ENCODE measurements around the gene COL8A1. TPM values are rescaled to one million over a fixed set of nuclear protein-coding genes. Genes with fewer than 3 reads are reported as not detected.

Gene COL8A1
- total and polyA plus RNA-seq, 8 donors, result 0.24 to 10.1 (median 0.59) TPM

DNA sequence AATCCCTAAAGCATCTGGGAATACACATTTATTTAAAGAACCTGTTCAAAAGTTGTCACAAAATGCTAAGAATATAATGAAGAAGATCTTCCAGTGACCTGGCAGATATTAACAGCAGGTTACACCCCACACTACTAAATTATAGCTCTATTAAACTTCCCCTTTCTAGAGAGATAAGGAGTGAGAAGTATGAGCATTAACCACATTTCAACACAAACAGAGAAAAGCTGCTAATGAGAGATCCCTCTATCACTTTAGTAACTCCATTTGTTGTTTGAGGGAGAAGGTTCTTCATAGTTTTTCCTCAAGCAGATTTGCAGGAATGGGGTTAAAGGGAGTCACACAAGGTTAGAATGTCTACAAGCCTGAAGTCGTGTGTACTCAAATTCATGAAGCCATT is 3.6 kb downstream of the COL8A1 start:
- Histone ChIP-seq H3K27ac (no peak overlapping the region), H3K4me1 (peaks cover 0 to 9% (median 5%) of the 10 kb centered on the region in 3 donors), H3K4me3 (no peak overlapping the region), H3K9me3 (no peaks in the 10 kb centered on the region), H3K27me3 (peaks cover 0 to 17% (median 3%) of the 10 kb centered on the region in 4 donors), H3K36me3 (no peaks in the 10 kb centered on the region)
- no peak for ATAC-seq
- TF ChIP-seq, protein P1, sequence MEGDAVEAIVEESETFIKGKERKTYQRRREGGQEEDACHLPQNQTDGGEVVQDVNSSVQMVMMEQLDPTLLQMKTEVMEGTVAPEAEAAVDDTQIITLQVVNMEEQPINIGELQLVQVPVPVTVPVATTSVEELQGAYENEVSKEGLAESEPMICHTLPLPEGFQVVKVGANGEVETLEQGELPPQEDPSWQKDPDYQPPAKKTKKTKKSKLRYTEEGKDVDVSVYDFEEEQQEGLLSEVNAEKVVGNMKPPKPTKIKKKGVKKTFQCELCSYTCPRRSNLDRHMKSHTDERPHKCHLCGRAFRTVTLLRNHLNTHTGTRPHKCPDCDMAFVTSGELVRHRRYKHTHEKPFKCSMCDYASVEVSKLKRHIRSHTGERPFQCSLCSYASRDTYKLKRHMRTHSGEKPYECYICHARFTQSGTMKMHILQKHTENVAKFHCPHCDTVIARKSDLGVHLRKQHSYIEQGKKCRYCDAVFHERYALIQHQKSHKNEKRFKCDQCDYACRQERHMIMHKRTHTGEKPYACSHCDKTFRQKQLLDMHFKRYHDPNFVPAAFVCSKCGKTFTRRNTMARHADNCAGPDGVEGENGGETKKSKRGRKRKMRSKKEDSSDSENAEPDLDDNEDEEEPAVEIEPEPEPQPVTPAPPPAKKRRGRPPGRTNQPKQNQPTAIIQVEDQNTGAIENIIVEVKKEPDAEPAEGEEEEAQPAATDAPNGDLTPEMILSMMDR (IDR thresholded peaks at IDR 0.05), result no peak
- no peak for FAIRE-seq
- 20 to 33% methylated on average over 1 of the region's 1 CpG for WGBS, 2 donors
- no peak for DNase-seq
- intact Hi-C loops (cut with DNase I), result no loop called here

DNA sequence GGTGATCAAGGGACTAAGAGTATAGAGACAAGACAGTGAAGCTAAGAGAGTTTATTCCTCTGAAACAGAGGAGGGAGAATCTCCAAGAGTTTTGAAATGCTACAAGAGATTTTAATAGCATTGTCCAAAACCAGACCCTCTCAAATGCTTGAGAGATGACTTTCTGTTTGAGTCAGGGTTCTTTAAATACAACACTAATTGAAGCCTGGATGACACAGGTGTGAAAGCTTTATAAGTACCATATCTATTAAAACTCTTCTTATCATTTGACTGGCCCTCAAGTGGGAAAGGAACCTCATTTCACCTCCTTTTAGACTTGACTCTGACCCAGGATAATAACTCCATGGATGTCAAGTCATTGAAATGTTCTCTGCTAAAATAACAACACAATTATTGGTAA is 5.6 kb downstream of the COL8A1 start:
- DNase-seq (no peak), FAIRE-seq (no peak), ATAC-seq (no peak)
- Histone ChIP-seq H3K27ac (no peak overlapping the region), H3K36me3 (no peaks in the 10 kb centered on the region), H3K4me1 (no peaks in the 10 kb centered on the region), H3K4me3 (no peak overlapping the region), H3K27me3 (peaks cover 0 to 7% (median 3%) of the 10 kb centered on the region in 4 donors), H3K9me3 (no peaks in the 10 kb centered on the region)
- TF ChIP-seq, protein P1 (IDR thresholded peaks at IDR 0.05), result no peak
- intact Hi-C loops (cut with DNase I), result no loop called here

DNA sequence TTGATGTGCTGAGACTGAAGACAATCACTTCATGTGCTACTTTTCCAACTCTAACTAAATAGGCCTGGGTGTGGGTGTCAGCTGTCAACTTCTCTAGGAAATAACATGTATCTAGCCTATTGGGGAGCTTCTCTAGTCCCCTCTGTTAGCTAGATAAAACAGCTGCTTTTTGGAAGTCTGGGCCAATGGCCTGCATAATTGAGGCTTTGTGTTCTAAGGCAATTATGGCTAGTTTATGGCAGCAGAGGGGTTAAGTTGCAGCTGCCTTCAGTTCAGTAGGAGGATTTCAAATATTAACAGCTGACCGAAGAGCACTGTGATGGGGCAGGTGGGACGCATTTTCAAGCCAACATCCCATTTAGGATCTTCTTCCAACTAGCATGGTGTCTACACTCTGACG is 6.4 kb downstream of the COL8A1 start:
- Histone ChIP-seq H3K27me3 (peaks cover 0 to 7% (median 3%) of the 10 kb centered on the region in 4 donors), H3K4me3 (no peak overlapping the region), H3K27ac (no peak overlapping the region), H3K9me3 (no peaks in the 10 kb centered on the region), H3K36me3 (no peaks in the 10 kb centered on the region), H3K4me1 (no peaks in the 10 kb centered on the region)
- intact Hi-C loops (cut with DNase I), result no loop called here
- ATAC-seq (no peak), FAIRE-seq (no peak), DNase-seq (no peak)
- TF ChIP-seq, protein P1 (IDR thresholded peaks at IDR 0.05), result no peak
- WGBS, 2 donors, result 64 to 78% methylated on average over 3 of the region's 3 CpGs

DNA sequence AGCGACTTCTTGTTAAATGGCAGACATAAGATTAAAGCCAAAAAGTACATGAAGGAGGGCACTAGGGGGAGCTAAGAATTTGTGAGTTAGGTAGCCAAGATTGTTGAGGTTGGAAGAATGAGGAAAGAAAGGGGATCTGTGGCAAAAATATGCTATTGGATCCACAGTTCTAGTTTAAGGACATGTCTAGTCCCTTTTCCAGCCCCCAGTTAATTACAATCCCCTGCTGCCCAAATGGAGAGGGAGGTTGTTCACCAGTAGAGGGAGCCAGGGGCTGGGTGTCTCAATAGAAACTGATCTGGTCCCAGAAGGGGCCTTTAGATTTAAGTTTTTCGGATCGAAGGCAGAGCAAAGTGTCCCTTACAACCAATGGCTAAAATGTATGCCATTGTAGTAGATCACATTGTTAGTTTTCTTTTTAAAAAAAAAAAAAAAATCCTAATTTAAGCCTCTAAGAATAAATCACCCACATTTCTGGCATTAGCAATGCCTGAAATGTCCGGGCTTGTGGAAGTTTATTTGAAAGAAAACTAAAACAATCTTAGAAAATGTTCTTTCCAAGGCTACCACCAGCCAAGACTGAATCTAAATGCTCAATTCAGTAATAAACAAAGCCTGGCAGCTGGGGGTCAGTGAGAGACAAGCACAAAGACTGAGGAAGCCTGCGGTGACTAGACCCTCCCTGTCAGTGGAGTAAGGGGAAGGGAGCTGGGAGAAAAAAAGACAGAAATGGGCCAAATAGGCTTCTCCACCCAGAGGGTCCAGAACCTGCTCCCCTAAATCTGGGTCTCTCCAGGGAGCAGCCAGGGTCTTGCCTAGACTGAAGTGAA is 7.1 kb downstream of the COL8A1 start:
- Histone ChIP-seq H3K36me3 (no peaks in the 10 kb centered on the region), H3K4me3 (no peak overlapping the region), H3K27ac (no peak overlapping the region), H3K4me1 (no peaks in the 10 kb centered on the region), H3K27me3 (peaks cover 0 to 7% (median 3%) of the 10 kb centered on the region in 4 donors), H3K9me3 (no peaks in the 10 kb centered on the region)
- FAIRE-seq (no peak), DNase-seq (no peak), ATAC-seq (peak in 1 of 4 donors; percentile 19)
- TF ChIP-seq, protein P1 (IDR thresholded peaks at IDR 0.05), result peak in 1 of 4 donors; percentile 18
- intact Hi-C loops (cut with DNase I), result no loop called here
- 65 to 79% methylated on average over 5 of the region's 5 CpGs for whole genome bisulfite sequencing, 2 donors

DNA sequence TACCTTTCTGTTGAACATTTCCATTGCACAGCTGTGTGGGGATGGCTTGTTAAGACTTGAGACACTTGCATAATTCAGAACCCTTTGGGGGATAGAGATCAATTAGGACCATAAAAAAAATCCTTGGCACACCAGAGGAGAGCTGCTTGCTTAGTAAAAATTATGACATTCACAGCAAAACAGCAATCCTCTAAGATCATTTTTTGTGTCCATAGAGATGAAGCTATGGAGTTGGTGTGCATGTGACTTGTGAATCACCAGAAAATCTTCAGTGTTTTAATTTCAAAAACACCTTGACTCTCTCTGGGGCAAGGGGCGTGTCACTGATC is 7.7 kb downstream of the COL8A1 start:
- FAIRE-seq (no peak), ATAC-seq (no peak), DNase-seq (no peak)
- Histone ChIP-seq H3K27me3 (peaks cover 0 to 6% (median under 1%) of the 10 kb centered on the region in 4 donors), H3K4me3 (no peak overlapping the region), H3K4me1 (no peaks in the 10 kb centered on the region), H3K36me3 (no peaks in the 10 kb centered on the region), H3K27ac (no peak overlapping the region), H3K9me3 (no peaks in the 10 kb centered on the region)
- 61 to 65% methylated on average over 1 of the region's 1 CpG for WGBS, 2 donors
- TF ChIP-seq, protein P1 (IDR thresholded peaks at IDR 0.05), result no peak
- intact Hi-C loops (cut with DNase I), result no loop called here
